NCI-H128 (cell line): ENCODE data around the gene CFAP410.
"Not testable (repeated sequence)": the region's sequence is repeated elsewhere in the genome, so short reads cannot be mapped to it uniquely, and the experiment has no call there.

Experiments used
- DNase-seq: peaks from one replicate; lab custom pipeline; 2025; ENCODE audit not compliant: unreplicated experiment; lab: John Stamatoyannopoulos, UW

Gene CFAP410

GRCh38 chr21:44318489-44319285 is 20.5 kb downstream of the CFAP410 start:
- DNase-seq: no peak

GRCh38 chr21:44317871-44318270 is 21.3 kb downstream of the CFAP410 start:
- no peak for DNase-seq

GRCh38 chr21:44317241-44317782 is 21.9 kb downstream of the CFAP410 start:
- no peak for DNase-seq

GRCh38 chr21:44316277-44316900 is 22.8 kb downstream of the CFAP410 start:
- no peak for DNase-seq

- DNase-seq: no peak
Observed at GRCh38 chr21:44315691-44316203, 23.4 kb downstream of the CFAP410 start.

- no peak for DNase-seq
Observed at GRCh38 chr21:44314561-44314960, 24.6 kb downstream of the CFAP410 start.

GRCh38 chr21:44314128-44314527 is 25.1 kb downstream of the CFAP410 start:
- no peak for DNase-seq

- no peak for DNase-seq
Observed at GRCh38 chr21:44313451-44313850, 25.7 kb downstream of the CFAP410 start.

GRCh38 chr21:44312716-44313115 is 26.5 kb downstream of the CFAP410 start:
- no peak for DNase-seq

GRCh38 chr21:44312089-44312488 is 27.1 kb downstream of the CFAP410 start:
- no peak for DNase-seq

GRCh38 chr21:44310628-44311507 is 28.3 kb downstream of the CFAP410 start:
- DNase-seq: no peak

- no peak for DNase-seq
Observed at GRCh38 chr21:44306936-44307704, 32.1 kb downstream of the CFAP410 start.

GRCh38 chr21:44305691-44306090 is 33.5 kb downstream of the CFAP410 start:
- DNase-seq: no peak

GRCh38 chr21:44304877-44305293 is 34.3 kb downstream of the CFAP410 start:
- no peak for DNase-seq

- no peak for DNase-seq
Observed at GRCh38 chr21:44304011-44304616, 35.1 kb downstream of the CFAP410 start.

GRCh38 chr21:44303490-44303981 is 35.7 kb downstream of the CFAP410 start:
- no peak for DNase-seq

GRCh38 chr21:44302573-44303401 is 36.4 kb downstream of the CFAP410 start:
- not testable (repeated sequence) for DNase-seq

- DNase-seq: no peak
Observed at GRCh38 chr21:44301961-44302406, 37.2 kb downstream of the CFAP410 start.

GRCh38 chr21:44301141-44301540 is 38.0 kb downstream of the CFAP410 start:
- no peak for DNase-seq
